ENCODE data around the gene FZD7.

Gene FZD7

GRCh38 chr2:202014759-202015211 lies 18.9 kb upstream of the FZD7 start:
- H2BK15ac ChIP-seq (replicated peaks; ENCODE audit: low read depth): peak overlapping the region; percentile 4
- H3K27me3 ChIP-seq (ENCODE audit: insufficient read depth, low read length, poor library complexity): no peaks in the 10 kb centered on the region
- no CpG with 5 or more reads among the region's 9 CpGs for WGBS (ENCODE audit: extremely low coverage, insufficient coverage, low lambda C conversion rate)
- H3K79me2 ChIP-seq (ENCODE audit: control insufficient read depth, insufficient read depth, low read length): no peaks in the 10 kb centered on the region
- no peak overlapping the region for H3K4me2 ChIP-seq (ENCODE audit: low read length)
- no peak overlapping the region for H3K18ac ChIP-seq (ENCODE audit: low read length)
- no peak overlapping the region for H3K4ac ChIP-seq (ENCODE audit: low read depth, low read length)
- H3K79me1 ChIP-seq (ENCODE audit: low read length): no peaks in the 10 kb centered on the region
- H3K9ac ChIP-seq (ENCODE audit: low read length): peak overlapping the region; percentile 11
- no peak overlapping the region for H4K5ac ChIP-seq (ENCODE audit: low read length)
- no peak overlapping the region for H4K8ac ChIP-seq (ENCODE audit: low read depth, low read length)
- peak overlapping the region; percentile 77 for H2BK5ac ChIP-seq (ENCODE audit: low read length)
- peak; percentile 94 for DNase-seq
- H3K4me1 ChIP-seq (ENCODE audit: control insufficient read depth, low read depth, low read length): peaks cover 7% of the 10 kb centered on the region
- H3K36me3 ChIP-seq (ENCODE audit: control insufficient read depth, insufficient read depth, low read length): no peaks in the 10 kb centered on the region
- peak overlapping the region; percentile 61 for H3K56ac ChIP-seq (ENCODE audit: low read length)
- no peak overlapping the region for H3K27ac ChIP-seq (ENCODE audit: low read depth, low read length)
- H2AK5ac ChIP-seq (ENCODE audit: low read length): no peak overlapping the region
- no peak overlapping the region for H3K4me3 ChIP-seq (ENCODE audit: low read length)
- H2BK120ac ChIP-seq (ENCODE audit: low read depth, low read length): no peak overlapping the region
- H3K23ac ChIP-seq (ENCODE audit: low read length): no peak overlapping the region

- H3K79me2 ChIP-seq (ENCODE audit: control insufficient read depth, insufficient read depth, low read length): no peaks in the 10 kb centered on the region
- no CpG with 5 or more reads among the region's 3 CpGs for WGBS (ENCODE audit: extremely low coverage, insufficient coverage, low lambda C conversion rate)
- peak overlapping the region; percentile 11 for H3K9ac ChIP-seq (ENCODE audit: low read length)
- H3K23ac ChIP-seq (ENCODE audit: low read length): no peak overlapping the region
- no peaks in the 10 kb centered on the region for H3K27me3 ChIP-seq (ENCODE audit: insufficient read depth, low read length, poor library complexity)
- H3K18ac ChIP-seq (ENCODE audit: low read length): no peak overlapping the region
- no peak overlapping the region for H3K4ac ChIP-seq (ENCODE audit: low read depth, low read length)
- no peak overlapping the region for H2BK120ac ChIP-seq (ENCODE audit: low read depth, low read length)
- no peak overlapping the region for H2BK15ac ChIP-seq (replicated peaks; ENCODE audit: low read depth)
- peaks cover 10% of the 10 kb centered on the region for H3K4me1 ChIP-seq (ENCODE audit: control insufficient read depth, low read depth, low read length)
- peak overlapping the region; percentile 61 for H3K56ac ChIP-seq (ENCODE audit: low read length)
- peak overlapping the region; percentile 1 for H2AK5ac ChIP-seq (ENCODE audit: low read length)
- H2BK5ac ChIP-seq (ENCODE audit: low read length): peak overlapping the region; percentile 77
- no peak overlapping the region for H4K8ac ChIP-seq (ENCODE audit: low read depth, low read length)
- no peak overlapping the region for H3K4me3 ChIP-seq (ENCODE audit: low read length)
- no peak overlapping the region for H4K5ac ChIP-seq (ENCODE audit: low read length)
- no peaks in the 10 kb centered on the region for H3K79me1 ChIP-seq (ENCODE audit: low read length)
- no peak overlapping the region for H3K27ac ChIP-seq (ENCODE audit: low read depth, low read length)
- H3K36me3 ChIP-seq (ENCODE audit: control insufficient read depth, insufficient read depth, low read length): no peaks in the 10 kb centered on the region
- no peak overlapping the region for H3K4me2 ChIP-seq (ENCODE audit: low read length)
- DNase-seq: no peak
Observed at GRCh38 chr2:202015471-202015870, 18.2 kb upstream of the FZD7 start.

GRCh38 chr2:202016579-202017227 lies 17.0 kb upstream of the FZD7 start:
- H4K5ac ChIP-seq (ENCODE audit: low read length): no peak overlapping the region
- H3K27ac ChIP-seq (ENCODE audit: low read depth, low read length): no peak overlapping the region
- H3K56ac ChIP-seq (ENCODE audit: low read length): peak overlapping the region; percentile 47
- H3K4me1 ChIP-seq (ENCODE audit: control insufficient read depth, low read depth, low read length): peaks cover 10% of the 10 kb centered on the region
- no peak overlapping the region for H3K9ac ChIP-seq (ENCODE audit: low read length)
- H3K18ac ChIP-seq (ENCODE audit: low read length): no peak overlapping the region
- no peaks in the 10 kb centered on the region for H3K79me2 ChIP-seq (ENCODE audit: control insufficient read depth, insufficient read depth, low read length)
- H2BK15ac ChIP-seq (replicated peaks; ENCODE audit: low read depth): peak overlapping the region; percentile 9
- no peak overlapping the region for H2AK5ac ChIP-seq (ENCODE audit: low read length)
- H3K36me3 ChIP-seq (ENCODE audit: control insufficient read depth, insufficient read depth, low read length): no peaks in the 10 kb centered on the region
- no peak overlapping the region for H3K4me2 ChIP-seq (ENCODE audit: low read length)
- H3K27me3 ChIP-seq (ENCODE audit: insufficient read depth, low read length, poor library complexity): no peaks in the 10 kb centered on the region
- H3K79me1 ChIP-seq (ENCODE audit: low read length): no peaks in the 10 kb centered on the region
- H2BK120ac ChIP-seq (ENCODE audit: low read depth, low read length): peak overlapping the region; percentile 79
- no peak overlapping the region for H3K23ac ChIP-seq (ENCODE audit: low read length)
- no peak overlapping the region for H4K8ac ChIP-seq (ENCODE audit: low read depth, low read length)
- no peak overlapping the region for H2BK5ac ChIP-seq (ENCODE audit: low read length)
- peak overlapping the region; percentile 85 for H3K4ac ChIP-seq (ENCODE audit: low read depth, low read length)
- WGBS (ENCODE audit: extremely low coverage, insufficient coverage, low lambda C conversion rate): no CpG with 5 or more reads among the region's 5 CpGs
- no peak overlapping the region for H3K4me3 ChIP-seq (ENCODE audit: low read length)
- DNase-seq: no peak

GRCh38 chr2:202017940-202018339 lies 15.7 kb upstream of the FZD7 start:
- Histone ChIP-seq H3K27me3 (ENCODE audit: insufficient read depth, low read length, poor library complexity) (no peaks in the 10 kb centered on the region), H3K79me1 (ENCODE audit: low read length) (no peaks in the 10 kb centered on the region), H4K5ac (ENCODE audit: low read length) (no peak overlapping the region), H3K27ac (ENCODE audit: low read depth, low read length) (no peak overlapping the region), H2BK15ac (replicated peaks; ENCODE audit: low read depth) (no peak overlapping the region), H3K4ac (ENCODE audit: low read depth, low read length) (no peak overlapping the region), H3K36me3 (ENCODE audit: control insufficient read depth, insufficient read depth, low read length) (no peaks in the 10 kb centered on the region), H2AK5ac (ENCODE audit: low read length) (no peak overlapping the region), H3K23ac (ENCODE audit: low read length) (no peak overlapping the region), H3K9ac (ENCODE audit: low read length) (no peak overlapping the region), H2BK120ac (ENCODE audit: low read depth, low read length) (no peak overlapping the region), H3K56ac (ENCODE audit: low read length) (no peak overlapping the region), H3K18ac (ENCODE audit: low read length) (no peak overlapping the region), H3K4me2 (ENCODE audit: low read length) (no peak overlapping the region), H4K8ac (ENCODE audit: low read depth, low read length) (no peak overlapping the region), H3K4me1 (ENCODE audit: control insufficient read depth, low read depth, low read length) (peaks cover 10% of the 10 kb centered on the region), H3K4me3 (ENCODE audit: low read length) (no peak overlapping the region), H2BK5ac (ENCODE audit: low read length) (no peak overlapping the region), H3K79me2 (ENCODE audit: control insufficient read depth, insufficient read depth, low read length) (no peaks in the 10 kb centered on the region)
- no peak for DNase-seq

- Histone ChIP-seq H2AK5ac (ENCODE audit: low read length) (no peak overlapping the region), H3K9ac (ENCODE audit: low read length) (no peak overlapping the region), H3K79me1 (ENCODE audit: low read length) (no peaks in the 10 kb centered on the region), H4K5ac (ENCODE audit: low read length) (no peak overlapping the region), H3K18ac (ENCODE audit: low read length) (peak overlapping the region; percentile 2), H3K36me3 (ENCODE audit: control insufficient read depth, insufficient read depth, low read length) (no peaks in the 10 kb centered on the region), H3K4me1 (ENCODE audit: control insufficient read depth, low read depth, low read length) (peaks cover 13% of the 10 kb centered on the region), H2BK120ac (ENCODE audit: low read depth, low read length) (no peak overlapping the region), H3K4ac (ENCODE audit: low read depth, low read length) (no peak overlapping the region), H2BK5ac (ENCODE audit: low read length) (no peak overlapping the region), H2BK15ac (replicated peaks; ENCODE audit: low read depth) (no peak overlapping the region), H3K56ac (ENCODE audit: low read length) (peak overlapping the region; percentile 43), H3K79me2 (ENCODE audit: control insufficient read depth, insufficient read depth, low read length) (no peaks in the 10 kb centered on the region), H3K23ac (ENCODE audit: low read length) (no peak overlapping the region), H3K4me2 (ENCODE audit: low read length) (no peak overlapping the region), H3K27ac (ENCODE audit: low read depth, low read length) (no peak overlapping the region), H3K27me3 (ENCODE audit: insufficient read depth, low read length, poor library complexity) (no peaks in the 10 kb centered on the region), H4K8ac (ENCODE audit: low read depth, low read length) (no peak overlapping the region), H3K4me3 (ENCODE audit: low read length) (no peak overlapping the region)
- no CpG with 5 or more reads among the region's 2 CpGs for WGBS (ENCODE audit: extremely low coverage, insufficient coverage, low lambda C conversion rate)
- no peak for DNase-seq
Observed at GRCh38 chr2:202018950-202019349, 14.7 kb upstream of the FZD7 start.

Measured in mesendoderm (in vitro differentiated cells).